MM.1S (cell line): ENCODE measurements around the gene C14orf93.

ENCODE experiments used
- DNase-seq: peaks from one replicate; pipeline ENCODE4 v3.0.0-alpha.2; 2015
- H2AFZ ChIP-seq: fragments of 300-600 bp; sonication (generic); 2 replicates; pipeline ENCODE4 v1.6.0; 2016; ENCODE audit warnings: antibody characterized with exemption, low read length
- H3F3A ChIP-seq: fragments of 300-600 bp; sonication (generic); 2 replicates; pipeline ENCODE4 v1.6.1; 2016; ENCODE audit warnings: mild to moderate bottlenecking, antibody characterized with exemption, low read length, moderate library complexity, mixed read lengths; ENCODE audit not compliant: insufficient read depth
- H3K27ac ChIP-seq: fragments of 300-600 bp; sonication (generic); 2 replicates; pipeline ENCODE4 v1.5.1; 2016; ENCODE audit warnings: mild to moderate bottlenecking, low read length
- H3K27me3 ChIP-seq: fragments of 300-600 bp; sonication (generic); replicated peaks from 2 replicates; pipeline ENCODE4 v1.6.0; 2016; ENCODE audit warnings: low read length; ENCODE audit not compliant: insufficient read depth
- H3K36me3 ChIP-seq: fragments of 300-600 bp; sonication (generic); replicated peaks from 2 replicates; pipeline ENCODE4 v1.6.1; 2016; ENCODE audit warnings: mild to moderate bottlenecking, low read length, mixed read lengths; ENCODE audit not compliant: insufficient read depth
- H3K4me1 ChIP-seq: fragments of 300-600 bp; sonication (generic); 2 replicates; pipeline ENCODE4 v1.6.1; 2016; ENCODE audit warnings: low read length, mixed read lengths
- H3K4me2 ChIP-seq: fragments of 300-600 bp; sonication (generic); 2 replicates; pipeline ENCODE4 v1.6.0; 2016; ENCODE audit warnings: low read depth, low read length
- H3K4me3 ChIP-seq: fragments of 300-600 bp; sonication (generic); 2 replicates; pipeline ENCODE4 v1.5.1; 2016; ENCODE audit warnings: low read length, mixed read lengths
- H3K79me2 ChIP-seq: fragments of 300-600 bp; sonication (generic); 2 replicates; pipeline ENCODE4 v1.6.1; 2016; ENCODE audit warnings: mixed run types, low read length, mixed read lengths
- H3K9ac ChIP-seq: fragments of 300-600 bp; sonication (generic); 2 replicates; pipeline ENCODE4 v1.6.1; 2016; ENCODE audit warnings: low read length, mixed read lengths
- H3K9me2 ChIP-seq: fragments of 300-600 bp; sonication (generic); replicated peaks from 2 replicates; pipeline ENCODE4 v1.6.1; 2016; ENCODE audit warnings: mild to moderate bottlenecking, low read length, mixed read lengths; ENCODE audit not compliant: insufficient read depth
- H3K9me3 ChIP-seq: fragments of 300-600 bp; sonication (generic); replicated peaks from 2 replicates; pipeline ENCODE4 v1.6.1; 2016; ENCODE audit warnings: mild to moderate bottlenecking, low read length, mixed read lengths; ENCODE audit not compliant: insufficient read depth
- H4K20me1 ChIP-seq: fragments of 300-600 bp; sonication (generic); 2 replicates; pipeline ENCODE4 v1.6.1; 2016; ENCODE audit warnings: mild to moderate bottlenecking, low read length, moderate library complexity, mixed read lengths; ENCODE audit not compliant: insufficient read depth
- CTCF ChIP-seq: fragments of 300-600 bp; sonication (generic); IDR thresholded peaks from 2 replicates; pipeline ENCODE4 v1.5.1; 2016; ENCODE audit warnings: antibody characterized with exemption, low read length, mixed read lengths
- EZH2 ChIP-seq: fragments of 300-600 bp; sonication (generic); optimal IDR thresholded peaks from 2 replicates; pipeline ENCODE3; 2017; ENCODE audit warnings: low read depth, mild to moderate bottlenecking, antibody characterized with exemption, low read length, mixed read lengths
- EZH2phosphoT487 ChIP-seq: fragments of 300-600 bp; sonication (generic); IDR thresholded peaks from 2 replicates; pipeline ENCODE4 v1.6.1; 2018; ENCODE audit warnings: antibody characterized with exemption, low read length

Gene C14orf93

GRCh38 chr14:23053426-23053825 lies 43.5 kb upstream of the C14orf93 start:
- Histone ChIP-seq H4K20me1 (no peaks in the 10 kb centered on the region), H2AFZ (no peak overlapping the region), H3K27me3 (no peaks in the 10 kb centered on the region), H3K27ac (no peak overlapping the region), H3K4me2 (no peak overlapping the region), H3K36me3 (no peaks in the 10 kb centered on the region), H3K9me2 (no peaks in the 10 kb centered on the region), H3K4me3 (no peak overlapping the region), H3K9ac (no peak overlapping the region), H3K79me2 (no peaks in the 10 kb centered on the region), H3F3A (0 out of 2 replicates have a peak, but pooled peaks cover 8% of the 10 kb centered on the region), H3K4me1 (no peaks in the 10 kb centered on the region), H3K9me3 (no peaks in the 10 kb centered on the region)
- no peak for TF ChIP-seq EZH2phosphoT487
- no peak for TF ChIP-seq CTCF
- no peak for TF ChIP-seq EZH2
- DNase-seq, result no peak

- Histone ChIP-seq H3K9ac (no peak overlapping the region), H3F3A (0 out of 2 replicates have a peak, but pooled peaks cover 4% of the 10 kb centered on the region), H3K79me2 (no peaks in the 10 kb centered on the region), H3K27ac (no peak overlapping the region), H3K4me3 (no peak overlapping the region), H3K27me3 (no peaks in the 10 kb centered on the region), H3K36me3 (no peaks in the 10 kb centered on the region), H3K9me3 (no peaks in the 10 kb centered on the region), H2AFZ (no peak overlapping the region), H3K4me1 (no peaks in the 10 kb centered on the region), H4K20me1 (no peaks in the 10 kb centered on the region), H3K9me2 (no peaks in the 10 kb centered on the region), H3K4me2 (no peak overlapping the region)
- no peak for DNase-seq
- TF ChIP-seq EZH2 (no peak), EZH2phosphoT487 (no peak), CTCF (no peak)
Observed at GRCh38 chr14:23052671-23053070, 42.7 kb upstream of the C14orf93 start.

GRCh38 chr14:23052182-23052623 lies 42.3 kb upstream of the C14orf93 start:
- no peaks in the 10 kb centered on the region for H3K36me3 ChIP-seq
- H3K4me3 ChIP-seq, result no peak overlapping the region
- H2AFZ ChIP-seq, result no peak overlapping the region
- H3K9ac ChIP-seq, result no peak overlapping the region
- H3K4me2 ChIP-seq, result no peak overlapping the region
- no peak for DNase-seq
- no peaks in the 10 kb centered on the region for H3K79me2 ChIP-seq
- no peaks in the 10 kb centered on the region for H3K27me3 ChIP-seq
- 0 out of 2 replicates have a peak, but pooled peaks cover 4% of the 10 kb centered on the region for H3F3A ChIP-seq
- H4K20me1 ChIP-seq, result no peaks in the 10 kb centered on the region
- H3K9me2 ChIP-seq, result no peaks in the 10 kb centered on the region
- no peak for TF ChIP-seq EZH2phosphoT487
- TF ChIP-seq CTCF, result no peak
- no peak for TF ChIP-seq EZH2
- H3K27ac ChIP-seq, result no peak overlapping the region
- no peaks in the 10 kb centered on the region for H3K4me1 ChIP-seq
- no peaks in the 10 kb centered on the region for H3K9me3 ChIP-seq
